ENCODE data around the gene ASCC1.
A peak's percentile ranks its signal among the peaks of the same experiment; 100 is the strongest.

The ASCC1 gene

GRCh38 chr10:72215611-72216549 is at the start of gene ASCC1, which contains the start of gene ANAPC16:
Gene ASCC1 (minus strand): TSS chr10:72216276. CDS start chr10:72213298, 2,978 bp downstream.
Gene ANAPC16 (plus strand): TSS chr10:72216012. CDS start chr10:72223915, 7,903 bp downstream.
- peak; percentile 87 to 99 (median 90) for DNase-seq
- intact Hi-C loops (cut with DNase I): no loop called here

GRCh38 chr10:72265508-72265907 is 49.4 kb upstream of the ASCC1 start:
- DNase-seq: no peak
- intact Hi-C loops (cut with DNase I): no loop called here

- no peak for DNase-seq
- intact Hi-C loops (cut with DNase I): no loop called here
These were observed 48.5 kb upstream of the ASCC1 start for GRCh38 chr10:72264536-72264935.

- DNase-seq: no peak
- intact Hi-C loops (cut with DNase I): no loop called here
These were observed 47.7 kb upstream of the ASCC1 start for GRCh38 chr10:72263613-72264241.

- intact Hi-C loops (cut with DNase I): no loop called here
- DNase-seq: no peak
These were observed 45.8 kb upstream of the ASCC1 start for GRCh38 chr10:72261784-72262404.

GRCh38 chr10:72260976-72261783 is 45.1 kb upstream of the ASCC1 start:
- no peak for DNase-seq
- intact Hi-C loops (cut with DNase I): no loop called here

GRCh38 chr10:72260239-72260975 is 44.3 kb upstream of the ASCC1 start:
- intact Hi-C loops (cut with DNase I): no loop called here
- peak; percentile 73 to 97 (median 86) for DNase-seq

GRCh38 chr10:72259491-72260238 is 43.6 kb upstream of the ASCC1 start:
- no peak for DNase-seq
- intact Hi-C loops (cut with DNase I): loop anchor here (5.0 kb wide), 1 partner anchor 73 kb away; no protein-coding TSS in a partner anchor

GRCh38 chr10:72258617-72259016 is 42.5 kb upstream of the ASCC1 start:
- no peak for DNase-seq
- intact Hi-C loops (cut with DNase I): loop anchor here (5.0 kb wide), 1 partner anchor 74 kb away; no protein-coding TSS in a partner anchor

- intact Hi-C loops (cut with DNase I): loop anchor here (5.0 kb wide), 1 partner anchor 75 kb away; no protein-coding TSS in a partner anchor
- no peak for DNase-seq
These were observed 41.2 kb upstream of the ASCC1 start for GRCh38 chr10:72257051-72257892.

GRCh38 chr10:72255977-72256729 is 40.1 kb upstream of the ASCC1 start:
- intact Hi-C loops (cut with DNase I): loop anchor here (1.0 to 5.0 kb wide), 2 partner anchors 17 to 76 kb away; partner anchors contain the start of gene DDIT4
- no peak for DNase-seq

- peak; percentile 87 to 99 (median 93) for DNase-seq
- intact Hi-C loops (cut with DNase I): loop anchor here (1.0 to 5.0 kb wide), 2 partner anchors 18 to 77 kb away; partner anchors contain the start of gene DDIT4
These were observed 38.9 kb upstream of the ASCC1 start for GRCh38 chr10:72254813-72255568.

- peak in 2 of 10 donors; percentile 5 to 60 for DNase-seq
- intact Hi-C loops (cut with DNase I): no loop called here
These were observed 37.5 kb upstream of the ASCC1 start for GRCh38 chr10:72253578-72253977.

GRCh38 chr10:72252972-72253371 is 36.9 kb upstream of the ASCC1 start:
- peak in 2 of 10 donors; percentile 1 to 29 for DNase-seq
- intact Hi-C loops (cut with DNase I): no loop called here

GRCh38 chr10:72251635-72252034 is 35.6 kb upstream of the ASCC1 start:
- DNase-seq: peak in 1 of 10 donors; percentile 39

GRCh38 chr10:72250666-72251065 is 34.6 kb upstream of the ASCC1 start:
- peak in 3 of 10 donors; percentile 44 to 62 (median 62) for DNase-seq
- intact Hi-C loops (cut with DNase I): no loop called here

More at GRCh38 chr10:72251635-72252034, 35.6 kb upstream of the ASCC1 start:
- intact Hi-C loops (cut with DNase I): no loop called here
